ENCODE results near the gene FALEC.

The FALEC gene

GRCh38 chr1:150493175-150493574, 22.4 kb upstream of the FALEC start:
- Mint-ChIP-seq H3K36me3 (peaks cover 75% of the 10 kb centered on the region), H3K4me1 (peaks cover 18% of the 10 kb centered on the region), H3K4me3 (no peak overlapping the region), H3K9me3 (no peaks in the 10 kb centered on the region), H3K27me3 (no peaks in the 10 kb centered on the region), H3K27ac (no peak overlapping the region)
- ATAC-seq = no peak

- H3K36me3 Mint-ChIP-seq = peaks cover 69% of the 10 kb centered on the region
- no peak overlapping the region for H3K4me3 Mint-ChIP-seq
- H3K27me3 Mint-ChIP-seq = no peaks in the 10 kb centered on the region
- H3K27ac Mint-ChIP-seq = peak overlapping the region; percentile 24
- H3K4me1 Mint-ChIP-seq = peaks cover 6% of the 10 kb centered on the region
- no peak for ATAC-seq
- no peaks in the 10 kb centered on the region for H3K9me3 Mint-ChIP-seq
Observed at GRCh38 chr1:150498342-150498741, 17.2 kb upstream of the FALEC start.

- H3K9me3 Mint-ChIP-seq = no peaks in the 10 kb centered on the region
- no peak overlapping the region for H3K27ac Mint-ChIP-seq
- H3K27me3 Mint-ChIP-seq = no peaks in the 10 kb centered on the region
- no peak overlapping the region for H3K4me3 Mint-ChIP-seq
- peaks cover 66% of the 10 kb centered on the region for H3K36me3 Mint-ChIP-seq
- H3K4me1 Mint-ChIP-seq = no peaks in the 10 kb centered on the region
- ATAC-seq = no peak
Observed at GRCh38 chr1:150505431-150505830, 10.1 kb upstream of the FALEC start.

- Mint-ChIP-seq H3K27ac (no peak within 1 kb of the TSS), H3K27me3 (no peaks in the 10 kb centered on the region), H3K4me1 (no peaks in the 10 kb centered on the region), H3K36me3 (peaks cover 71% of the 10 kb centered on the region), H3K9me3 (no peaks in the 10 kb centered on the region), H3K4me3 (no peak within 1 kb of the TSS)
- no peak for ATAC-seq
Observed at GRCh38 chr1:150507912-150508864, 7.4 kb upstream of the FALEC start, which contains the start of gene ECM1. ECM1 (plus strand) TSS chr1:150508109; CDS start chr1:150508210, 101 bp downstream.

GRCh38 chr1:150508982-150509381, 6.6 kb upstream of the FALEC start:
- Mint-ChIP-seq H3K27ac (no peak overlapping the region), H3K9me3 (no peaks in the 10 kb centered on the region), H3K4me1 (no peaks in the 10 kb centered on the region), H3K4me3 (no peak overlapping the region), H3K36me3 (peaks cover 68% of the 10 kb centered on the region), H3K27me3 (no peaks in the 10 kb centered on the region)
- ATAC-seq = no peak

GRCh38 chr1:150511551-150511950, 4.0 kb upstream of the FALEC start:
- H3K27me3 Mint-ChIP-seq = no peaks in the 10 kb centered on the region
- no peak overlapping the region for H3K4me3 Mint-ChIP-seq
- H3K27ac Mint-ChIP-seq = no peak overlapping the region
- no peak for ATAC-seq
- no peaks in the 10 kb centered on the region for H3K9me3 Mint-ChIP-seq
- peaks cover 16% of the 10 kb centered on the region for H3K4me1 Mint-ChIP-seq
- H3K36me3 Mint-ChIP-seq = peaks cover 47% of the 10 kb centered on the region

GRCh38 chr1:150511985-150512660, 3.4 kb upstream of the FALEC start:
- Mint-ChIP-seq H3K27me3 (no peaks in the 10 kb centered on the region), H3K9me3 (no peaks in the 10 kb centered on the region), H3K36me3 (peaks cover 41% of the 10 kb centered on the region), H3K4me1 (peaks cover 21% of the 10 kb centered on the region), H3K27ac (no peak overlapping the region), H3K4me3 (no peak overlapping the region)
- no peak for ATAC-seq

- H3K4me1 Mint-ChIP-seq = peaks cover 29% of the 10 kb centered on the region
- H3K4me3 Mint-ChIP-seq = no peak overlapping the region
- H3K27ac Mint-ChIP-seq = no peak overlapping the region
- peaks cover 37% of the 10 kb centered on the region for H3K36me3 Mint-ChIP-seq
- no peaks in the 10 kb centered on the region for H3K27me3 Mint-ChIP-seq
- no peak for ATAC-seq
- H3K9me3 Mint-ChIP-seq = no peaks in the 10 kb centered on the region
Observed at GRCh38 chr1:150512846-150513245, 2.7 kb upstream of the FALEC start.

GRCh38 chr1:150513351-150513791, 2.2 kb upstream of the FALEC start:
- peak overlapping the region; percentile 77 for H3K27ac Mint-ChIP-seq
- H3K4me1 Mint-ChIP-seq = peaks cover 29% of the 10 kb centered on the region
- no peak for ATAC-seq
- H3K9me3 Mint-ChIP-seq = no peaks in the 10 kb centered on the region
- H3K36me3 Mint-ChIP-seq = peaks cover 34% of the 10 kb centered on the region
- no peak overlapping the region for H3K4me3 Mint-ChIP-seq
- H3K27me3 Mint-ChIP-seq = no peaks in the 10 kb centered on the region

- Mint-ChIP-seq H3K4me3 (peak overlapping the region; percentile 82), H3K27me3 (no peaks in the 10 kb centered on the region), H3K36me3 (peaks cover 34% of the 10 kb centered on the region), H3K4me1 (peaks cover 29% of the 10 kb centered on the region), H3K27ac (peak overlapping the region; percentile 77), H3K9me3 (no peaks in the 10 kb centered on the region)
- ATAC-seq = no peak
Observed at GRCh38 chr1:150514260-150514659, 1.3 kb upstream of the FALEC start.

GRCh38 chr1:150514913-150515327, 632 bp upstream of the FALEC start:
- Mint-ChIP-seq H3K4me3 (peak overlapping the region; percentile 82), H3K9me3 (no peaks in the 10 kb centered on the region), H3K4me1 (peaks cover 29% of the 10 kb centered on the region), H3K27ac (peak overlapping the region; percentile 77), H3K36me3 (peaks cover 32% of the 10 kb centered on the region), H3K27me3 (no peaks in the 10 kb centered on the region)
- ATAC-seq = no peak

- Mint-ChIP-seq H3K36me3 (peaks cover 22% of the 10 kb centered on the region), H3K27ac (peak overlapping the region; percentile 77)
Observed at GRCh38 chr1:150516050-150516591, 569 bp downstream of the FALEC start.

GRCh38 chr1:150516616-150517015, 1.1 kb downstream of the FALEC start:
- no peak for ATAC-seq
- no peaks in the 10 kb centered on the region for H3K9me3 Mint-ChIP-seq
- peak overlapping the region; percentile 82 for H3K4me3 Mint-ChIP-seq
- H3K4me1 Mint-ChIP-seq = peaks cover 29% of the 10 kb centered on the region
- no peaks in the 10 kb centered on the region for H3K27me3 Mint-ChIP-seq
- peak overlapping the region; percentile 77 for H3K27ac Mint-ChIP-seq
- peaks cover 20% of the 10 kb centered on the region for H3K36me3 Mint-ChIP-seq

More at GRCh38 chr1:150516050-150516591, 569 bp downstream of the FALEC start:
- peak; percentile 2 for ATAC-seq
- H3K9me3 Mint-ChIP-seq = no peaks in the 10 kb centered on the region
- peak overlapping the region; percentile 82 for H3K4me3 Mint-ChIP-seq
- peaks cover 29% of the 10 kb centered on the region for H3K4me1 Mint-ChIP-seq
- H3K27me3 Mint-ChIP-seq = no peaks in the 10 kb centered on the region

- no peak overlapping the region for H3K4me3 Mint-ChIP-seq
- H3K27ac Mint-ChIP-seq = no peak overlapping the region
- H3K36me3 Mint-ChIP-seq = no peaks in the 10 kb centered on the region
- H3K9me3 Mint-ChIP-seq = no peaks in the 10 kb centered on the region
- ATAC-seq = no peak
- peaks cover 15% of the 10 kb centered on the region for H3K4me1 Mint-ChIP-seq
- H3K27me3 Mint-ChIP-seq = no peaks in the 10 kb centered on the region
Observed at GRCh38 chr1:150521196-150521968, 5.8 kb downstream of the FALEC start.

GRCh38 chr1:150525348-150525747, 9.8 kb downstream of the FALEC start:
- no peak for ATAC-seq

More at GRCh38 chr1:150525348-150525747, 9.8 kb downstream of the FALEC start:
- Mint-ChIP-seq H3K36me3 (no peaks in the 10 kb centered on the region), H3K4me1 (no peaks in the 10 kb centered on the region), H3K27me3 (no peaks in the 10 kb centered on the region), H3K4me3 (no peak overlapping the region), H3K27ac (no peak overlapping the region), H3K9me3 (no peaks in the 10 kb centered on the region)

All from stimulated activated memory B cell treated with anti-CD40 and anti-IgM and Interleukin-4, amounts not matched to agents 10 μg/mL and 1 μg/mL and 100 μg/mL, for 72 hours (primary cell).